Stimulated activated CD4-positive, alpha-beta T cell treated with anti-CD3 and anti-CD28 coated beads, TNF-alpha, amount 100 ng/mL, for 48 hours (primary cell): ENCODE results near the gene HPS1.
"Not testable (repeated sequence)": the region's sequence is repeated elsewhere in the genome, so short reads cannot be mapped to it uniquely, and the experiment has no call there.

Experiments
- DNase-seq, 3 donors: peaks; one replicate each; pipeline ENCODE4 v3.0.0-alpha.2; 2020; ENCODE audit warnings: low read depth in 3 of 3

The HPS1 gene

GRCh38 chr10:98390406-98390805 is 56.3 kb downstream of the HPS1 start:
- DNase-seq = no peak

DNA sequence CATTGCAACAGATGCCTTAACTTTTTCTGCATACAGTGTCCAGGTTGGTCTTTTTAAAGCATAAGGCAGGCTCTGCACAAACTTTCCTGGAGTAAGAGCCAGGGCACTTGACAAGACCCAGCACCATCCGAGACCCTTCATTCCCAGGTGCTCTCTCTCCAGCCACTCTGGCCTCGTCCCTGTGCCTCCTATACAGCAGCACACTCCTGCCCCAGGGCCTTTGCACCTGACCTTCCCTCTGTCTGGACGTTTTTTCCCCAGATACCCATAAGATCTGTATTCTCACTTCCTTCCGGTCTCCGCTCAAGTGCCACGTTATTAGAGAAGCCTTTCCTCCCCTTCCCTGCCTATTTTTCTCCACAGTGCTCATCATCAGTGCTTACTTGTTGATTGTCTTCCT is 57.3 kb downstream of the HPS1 start:
- DNase-seq = no peak

- no peak for DNase-seq
Measured at GRCh38 chr10:98388101-98388655, 58.6 kb downstream of the HPS1 start.

GRCh38 chr10:98384531-98385133 is 62.1 kb downstream of the HPS1 start:
- no peak for DNase-seq

- no peak for DNase-seq
Measured at GRCh38 chr10:98383869-98384268, 62.9 kb downstream of the HPS1 start.

GRCh38 chr10:98383134-98383667 is 63.5 kb downstream of the HPS1 start:
- not testable (repeated sequence) for DNase-seq

GRCh38 chr10:98382691-98383101 is 64.0 kb downstream of the HPS1 start:
- DNase-seq = no peak

DNA sequence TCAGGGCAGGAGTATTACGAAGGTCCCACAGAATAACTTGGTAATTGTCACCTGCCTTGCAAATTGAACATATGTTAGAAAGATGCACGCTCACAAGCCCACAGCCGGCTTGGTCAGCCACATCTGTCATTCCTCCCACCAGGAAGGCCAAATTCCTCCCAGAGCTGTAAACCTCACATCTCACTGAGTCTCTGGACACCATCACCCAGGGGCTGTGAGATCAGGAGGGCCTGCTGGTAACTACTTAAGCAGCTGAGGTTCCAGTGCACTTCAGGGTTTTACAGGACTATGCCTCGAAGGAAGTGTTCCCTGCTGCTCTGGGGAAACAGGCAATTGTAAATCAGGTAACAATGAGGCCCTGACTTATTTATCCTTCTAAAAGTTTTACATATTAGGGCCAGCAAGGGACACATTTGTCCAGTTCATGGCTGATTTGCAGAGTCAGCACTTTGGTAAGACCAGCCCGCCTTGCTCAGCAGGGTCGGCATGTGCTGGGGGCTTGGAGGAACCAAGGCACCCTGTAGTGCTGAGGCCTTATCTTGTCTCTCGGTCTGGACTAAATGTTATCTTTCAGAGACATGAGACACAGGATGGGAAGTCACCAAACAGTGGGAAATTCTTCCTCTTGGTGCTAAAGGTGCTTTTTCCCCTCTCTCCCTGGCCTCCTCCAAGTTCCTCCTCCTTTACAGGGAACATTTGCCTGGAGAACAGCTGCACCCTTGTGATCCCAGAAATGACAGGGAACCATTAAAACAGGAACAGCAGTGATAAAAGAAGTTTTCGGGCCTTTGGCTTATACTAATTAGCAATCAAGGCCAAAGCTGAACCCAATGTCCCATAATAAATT is 66.0 kb downstream of the HPS1 start:
- no peak for DNase-seq

DNA sequence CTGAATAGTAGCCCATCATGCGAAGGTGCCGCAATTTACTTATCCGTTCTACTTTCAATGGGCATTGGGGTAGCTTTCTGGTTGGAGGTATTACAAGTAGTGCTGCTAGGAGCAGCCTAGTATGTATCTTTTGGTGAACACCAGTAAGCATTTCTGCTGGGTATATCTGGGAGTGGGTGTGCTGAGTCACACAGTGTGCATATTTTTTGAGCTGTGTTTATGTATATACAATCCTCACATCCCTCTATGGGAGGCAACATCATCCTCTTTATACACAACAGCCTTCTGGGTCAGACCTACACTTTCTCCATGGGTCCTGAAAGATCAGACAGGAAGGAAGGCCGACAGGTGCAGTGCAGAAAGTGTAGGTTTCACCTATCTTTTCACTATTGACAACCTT is 68.0 kb downstream of the HPS1 start:
- no peak for DNase-seq

DNA sequence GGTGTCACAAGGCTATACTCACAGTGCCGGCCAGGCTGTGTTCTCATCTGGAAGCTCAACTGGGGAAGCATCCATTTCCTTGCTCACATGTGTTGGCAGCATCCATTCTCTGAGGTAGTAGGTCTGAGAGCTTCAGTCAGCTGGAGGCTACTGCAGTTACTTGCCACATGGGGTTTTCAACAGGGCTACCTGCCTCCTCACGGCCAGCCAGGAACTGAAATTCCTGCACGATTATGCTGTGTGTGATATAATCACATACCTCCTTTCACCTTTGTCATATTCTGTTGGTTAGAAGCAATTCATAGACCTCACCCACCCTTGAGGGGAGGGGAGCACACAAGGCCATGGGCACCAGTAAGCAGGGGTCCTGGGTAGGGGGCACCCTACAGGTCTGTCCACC is 69.2 kb downstream of the HPS1 start:
- no peak for DNase-seq

- no peak for DNase-seq
Measured at GRCh38 chr10:98377001-98377400, 69.7 kb downstream of the HPS1 start.

DNA sequence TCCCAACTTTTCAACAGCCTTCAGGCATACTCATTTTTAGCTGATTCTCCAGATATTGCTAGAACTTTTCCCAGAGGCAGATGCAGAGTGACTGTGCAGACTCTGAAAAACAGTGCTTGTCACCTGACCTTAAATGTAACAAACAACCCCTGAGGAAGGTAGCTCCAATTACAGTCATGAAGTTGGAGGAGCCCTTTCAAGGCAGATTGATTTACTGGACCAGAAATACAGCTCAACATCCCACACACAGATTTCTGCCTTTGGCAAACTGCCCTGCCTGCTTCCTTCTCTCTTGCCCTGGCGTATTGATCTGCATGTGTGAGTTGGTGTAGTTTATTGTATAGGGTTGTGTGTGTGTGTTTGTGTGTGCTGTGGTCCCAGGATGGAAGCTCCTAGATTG is 70.2 kb downstream of the HPS1 start:
- DNase-seq = no peak

- DNase-seq = no peak
Measured at GRCh38 chr10:98374217-98374985, 72.3 kb downstream of the HPS1 start.

DNA sequence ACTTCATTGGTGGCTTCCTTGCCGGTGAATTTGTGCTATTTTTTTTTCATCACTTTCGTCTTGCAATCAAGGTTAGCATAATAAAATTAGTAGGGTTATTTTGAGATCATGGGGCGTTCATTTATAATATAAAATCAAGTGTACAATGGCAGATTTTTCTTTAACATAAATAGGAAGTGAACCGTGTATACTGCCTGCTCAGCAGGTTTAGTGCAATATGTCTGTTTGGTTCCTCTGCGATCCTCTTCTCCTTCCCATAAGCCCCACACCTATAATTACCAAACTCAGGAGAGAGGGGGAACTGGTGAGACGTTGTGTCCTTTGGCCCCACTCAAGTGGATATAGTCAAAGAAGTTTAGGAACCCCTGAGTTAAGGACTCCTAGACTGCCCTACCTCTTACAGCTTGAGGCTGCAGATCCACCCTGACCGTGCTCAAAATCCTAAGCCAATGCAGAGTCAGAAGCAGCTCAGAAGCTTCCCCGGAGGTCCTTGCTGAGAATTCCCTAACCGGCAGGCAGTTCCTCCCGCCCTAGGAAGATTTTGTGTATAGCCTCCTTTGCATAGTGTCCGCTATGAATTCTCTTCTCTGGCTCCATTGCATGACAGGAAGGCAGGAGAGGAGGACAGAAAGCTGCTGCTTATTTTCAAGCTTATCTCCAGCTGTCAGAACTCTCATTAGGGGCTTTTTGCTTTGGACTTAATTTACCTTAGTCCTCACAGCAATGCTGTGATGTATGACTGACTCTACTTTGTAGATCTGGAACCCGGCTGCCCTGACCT is 73.3 kb downstream of the HPS1 start:
- no peak for DNase-seq

- DNase-seq = no peak
Measured at GRCh38 chr10:98370831-98371820, 75.6 kb downstream of the HPS1 start.

DNA sequence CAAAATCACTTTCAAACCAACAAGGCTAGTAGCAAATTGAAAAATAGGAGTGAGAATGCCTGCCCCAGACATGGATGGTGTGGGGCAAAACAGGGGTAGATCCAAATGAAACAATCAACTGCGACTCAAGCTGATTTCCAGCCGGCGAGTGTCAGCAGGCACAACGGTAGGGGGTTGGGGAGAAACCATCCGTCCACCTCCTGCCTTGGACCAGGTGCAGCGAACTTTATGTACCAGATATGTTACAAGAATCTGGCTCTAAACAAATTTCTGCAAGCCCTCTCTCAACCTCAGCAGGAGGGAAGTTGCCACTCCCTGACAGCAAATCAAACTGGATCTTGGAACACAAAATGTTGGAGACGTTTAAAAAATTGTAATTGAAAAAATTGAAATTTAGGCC is 76.9 kb downstream of the HPS1 start:
- DNase-seq = no peak

- no peak for DNase-seq
Measured at GRCh38 chr10:98368644-98369043, 78.1 kb downstream of the HPS1 start.

DNA sequence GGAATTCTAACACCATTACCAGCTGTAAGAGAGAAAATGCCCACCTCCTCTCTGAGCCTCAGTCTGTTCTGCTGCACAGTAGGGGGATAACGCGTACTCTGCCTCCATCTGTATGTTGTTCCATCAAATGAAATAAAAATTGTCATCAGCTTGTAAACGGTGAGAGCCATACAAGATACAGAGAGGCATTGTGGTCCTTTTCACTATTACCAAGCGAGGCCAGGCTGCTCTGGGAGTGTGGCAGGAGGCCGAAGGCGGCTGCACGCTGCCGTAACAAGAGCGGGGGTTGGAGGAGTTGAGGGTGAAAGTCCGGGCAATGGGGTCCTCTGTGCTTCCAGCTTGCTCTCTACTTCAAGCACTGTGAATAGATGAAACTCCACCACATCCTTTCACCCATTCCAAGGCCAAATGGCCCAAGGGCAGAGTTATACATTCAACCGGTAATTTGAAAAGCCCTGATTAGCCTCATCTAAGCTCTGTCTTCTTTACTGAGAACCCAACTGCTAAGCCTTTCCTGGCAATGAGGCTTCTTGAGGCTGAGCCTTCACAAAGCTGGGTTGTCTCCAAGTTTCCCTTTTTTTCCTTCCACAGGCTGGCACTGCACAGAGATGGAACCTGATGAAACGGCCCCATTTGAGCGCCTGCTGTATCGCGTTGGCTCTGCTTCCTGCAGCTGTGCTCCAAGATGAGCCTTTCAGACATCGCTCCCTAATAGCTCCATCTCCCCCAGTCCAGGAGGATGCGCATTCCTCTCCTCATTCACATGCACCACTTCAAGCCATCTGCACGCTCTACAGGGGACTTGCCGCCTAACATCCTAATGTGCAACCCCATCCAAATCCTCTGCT is 78.9 kb downstream of the HPS1 start:
- no peak for DNase-seq
